ENCODE data around the gene PDE8B.

- TF ChIP-seq CTCF (IDR thresholded peaks at IDR 0.05) (no peak), POLR2A (IDR thresholded peaks at IDR 0.05) (no peak), EP300 (IDR thresholded peaks at IDR 0.05) (no peak)
These were observed 179.3 kb downstream of the PDE8B start for GRCh38 chr5:77389746-77390145.

All from ovary (tissue), 3 donors.